Astrocyte (in vitro differentiated cells and primary cell): ENCODE results near the gene CYP1A2.
"Not testable (repeated sequence)": the region's sequence is repeated elsewhere in the genome, so short reads cannot be mapped to it uniquely, and the experiment has no call there.

ENCODE experiments used
- CTCF ChIP-seq: IDR thresholded peaks from 2 replicates; pipeline ENCODE4 v1.5.1; 2011; ENCODE audit warnings: low read depth, mild to moderate bottlenecking, inconsistent platforms, low read length, moderate library complexity; ENCODE audit not compliant: insufficient read depth
- EZH2 ChIP-seq: IDR thresholded peaks from 2 replicates; pipeline ENCODE4 v1.6.1; 2012; ENCODE audit warnings: mild to moderate bottlenecking, low read length, inconsistent platforms; ENCODE audit not compliant: insufficient read depth

GRCh38 chr15:74728699-74729098 lies 19.9 kb upstream of the CYP1A2 start:
- TF ChIP-seq CTCF, EZH2: not testable (repeated sequence)
